Body of pancreas (tissue), 4 donors: Measurements from ENCODE around the gene NAGPA.

ENCODE experiments used
- CTCF ChIP-seq, 7 experiments: fragments of 450-650 bp in 4 of 7; fragments of 200-600 bp in 3 of 7; sonication (generic) in 3 of 7; IDR thresholded peaks; one replicate each; pipeline ENCODE4 v1.5.1; 2016 to 2019; ENCODE audit warnings: antibody characterized with exemption in 7 of 7
- POLR2A ChIP-seq, 3 donors: fragments of 450-650 bp; IDR thresholded peaks; one replicate each; pipeline ENCODE4 v1.6.1; 2016; ENCODE audit warnings: antibody characterized with exemption in 3 of 3, mild to moderate bottlenecking in 2 of 3

GRCh38 chr16:5035909-5036227 is 2.1 kb upstream of the NAGPA start:
- TF ChIP-seq CTCF (IDR thresholded peaks at IDR 0.05) (no peak), POLR2A (IDR thresholded peaks at IDR 0.05) (no peak)
